HG03558 (cell line): ENCODE measurements around the gene MAPKAP1.

Experiments
- ATAC-seq: cut with Tn5 transposase; IDR thresholded peaks from one replicate; pipeline ENCODE4 v1.9.1; 2021; ENCODE audit warnings: moderate number of reproducible peaks; ENCODE audit not compliant: unreplicated experiment; ENCODE audit errors: extremely low read depth

Gene MAPKAP1

DNA sequence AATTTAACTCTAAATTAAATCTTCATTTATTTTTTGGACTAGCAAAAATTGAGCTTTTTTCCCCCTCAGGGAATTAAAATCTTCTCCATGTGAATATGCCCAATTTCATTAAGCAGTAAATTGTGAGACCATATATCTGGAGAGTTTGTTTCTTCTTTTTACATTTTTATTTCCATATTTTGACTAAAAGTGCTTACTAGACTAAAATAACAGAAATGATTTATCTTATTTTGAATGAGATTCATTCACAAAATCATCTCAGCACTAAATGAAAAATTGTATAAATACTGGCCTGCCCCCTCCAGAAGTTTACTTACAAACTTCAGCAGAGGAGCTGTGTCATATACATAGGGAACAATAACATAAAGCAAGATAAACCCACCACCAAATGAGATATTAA is 26.6 kb downstream of the MAPKAP1 start:
- no peak for ATAC-seq

- ATAC-seq: no peak
Observed at GRCh38 chr9:125679597-125680189, 27.3 kb downstream of the MAPKAP1 start.

DNA sequence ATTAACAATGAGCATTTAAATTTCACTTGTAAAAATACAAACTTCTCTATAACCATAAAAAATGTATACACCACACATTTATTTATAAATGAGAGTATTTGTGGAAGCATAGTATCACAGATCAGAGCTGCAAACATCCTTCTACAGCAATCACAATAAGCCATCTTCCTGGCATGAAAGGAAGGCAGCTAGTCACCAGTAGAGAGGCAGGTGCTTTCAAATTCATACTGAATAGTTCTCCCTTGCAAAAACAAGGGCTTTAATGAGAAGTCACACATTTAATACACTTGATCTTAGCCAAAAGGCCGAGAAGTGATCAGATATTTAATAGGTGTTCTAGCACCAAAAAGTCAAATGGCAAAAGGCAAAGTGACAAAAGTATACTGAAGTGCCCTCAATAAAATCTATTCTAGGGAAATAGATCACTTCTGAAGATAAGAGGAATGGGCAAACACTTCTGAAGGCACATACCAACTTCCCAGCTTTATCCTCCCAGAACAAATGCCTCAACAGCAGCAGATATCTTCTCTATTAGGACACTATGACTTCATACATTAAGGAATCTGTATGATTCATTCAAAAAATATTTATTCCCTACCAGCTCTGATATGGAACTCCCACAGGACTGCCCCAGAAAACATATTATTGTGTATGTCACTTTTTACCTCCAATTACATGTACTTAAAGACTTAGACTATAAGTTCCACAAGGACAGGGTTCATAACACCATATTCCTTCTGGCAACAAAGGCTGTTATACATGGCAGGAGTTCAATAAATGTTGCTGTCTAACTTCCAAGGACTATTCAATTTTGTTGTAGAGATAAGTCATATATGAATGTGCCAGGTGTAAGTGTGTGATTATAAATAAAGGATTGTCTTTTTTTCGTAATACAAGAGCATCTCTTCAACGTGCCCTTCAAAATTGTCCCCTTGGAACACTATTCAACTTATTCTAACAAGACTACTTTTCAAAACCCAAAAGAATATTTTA is 31.7 kb downstream of the MAPKAP1 start:
- ATAC-seq: no peak

GRCh38 chr9:125672876-125673275 is 34.1 kb downstream of the MAPKAP1 start:
- no peak for ATAC-seq

DNA sequence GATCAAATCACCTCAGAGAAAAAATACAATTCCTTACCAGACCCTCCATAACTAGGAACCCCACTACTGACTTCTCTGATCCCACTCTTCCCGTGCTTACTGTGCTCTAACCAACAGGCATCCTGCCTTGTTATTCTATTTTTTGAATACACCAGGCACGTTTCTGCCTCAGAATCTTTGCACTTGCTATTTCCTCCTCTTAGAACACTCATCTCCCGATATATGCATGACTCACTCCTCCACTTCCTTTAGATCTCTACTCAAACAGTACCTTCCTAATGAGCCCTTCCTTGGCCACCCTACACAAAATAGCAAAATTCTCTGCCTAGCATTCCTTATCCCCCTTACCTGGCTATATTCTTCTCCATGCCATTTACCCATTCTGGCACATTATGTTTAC is 43.9 kb downstream of the MAPKAP1 start:
- ATAC-seq: no peak

DNA sequence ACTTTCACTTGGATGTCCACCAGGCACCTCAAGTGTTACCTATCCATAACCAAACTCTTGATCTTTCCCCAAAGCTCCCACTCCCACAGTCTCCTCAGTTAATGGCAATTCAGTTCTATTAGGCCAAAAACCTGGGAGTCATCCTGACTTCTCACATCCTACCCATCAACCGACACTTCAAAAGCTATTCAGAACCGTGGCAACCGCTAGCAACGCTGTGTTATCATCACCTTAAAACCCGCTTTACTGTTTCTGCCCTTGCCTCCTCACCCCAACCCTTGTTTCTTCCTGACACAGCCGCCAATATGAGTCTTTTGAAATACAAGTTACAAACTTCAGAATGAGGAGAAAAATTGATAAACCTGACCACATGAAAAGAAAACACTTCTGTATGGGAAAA is 46.5 kb downstream of the MAPKAP1 start:
- ATAC-seq: no peak

GRCh38 chr9:125659954-125660353 is 47.1 kb downstream of the MAPKAP1 start:
- ATAC-seq: no peak

GRCh38 chr9:125659201-125659840 is 47.7 kb downstream of the MAPKAP1 start:
- ATAC-seq: no peak

GRCh38 chr9:125656560-125656959 is 50.4 kb downstream of the MAPKAP1 start:
- no peak for ATAC-seq

DNA sequence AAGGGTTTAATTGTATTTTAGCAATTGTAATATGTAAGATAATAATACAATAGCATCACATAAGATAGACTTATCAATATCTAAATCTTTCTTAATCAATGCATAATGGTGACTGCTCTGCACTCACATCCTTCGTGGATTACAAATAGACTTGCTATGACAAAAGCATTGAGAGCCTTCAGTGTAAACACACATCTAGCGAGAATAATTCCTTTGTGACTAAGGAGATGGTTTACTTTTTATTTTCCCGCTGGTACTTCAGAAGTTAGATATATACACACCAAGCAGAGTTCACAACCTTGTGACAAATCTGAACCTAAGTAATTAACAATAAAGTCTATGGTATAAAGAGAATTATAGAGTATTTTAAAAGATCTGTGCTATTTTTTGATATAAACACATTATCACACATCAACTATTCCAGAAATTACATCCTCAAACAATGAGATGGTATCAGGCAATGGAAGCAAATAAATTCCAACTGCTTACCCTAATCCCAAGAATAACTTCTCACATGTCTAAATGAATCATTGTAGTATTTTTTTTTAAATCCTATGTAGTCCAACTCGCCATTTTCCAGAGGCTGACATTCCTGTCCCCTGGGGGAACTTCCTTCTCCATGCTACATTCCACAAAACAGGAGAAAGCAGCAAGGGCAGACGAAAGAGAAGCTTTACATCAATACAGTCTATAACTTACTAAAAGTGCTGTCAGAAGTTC is 51.2 kb downstream of the MAPKAP1 start:
- ATAC-seq: no peak

GRCh38 chr9:125655066-125655633 is 51.9 kb downstream of the MAPKAP1 start:
- ATAC-seq: no peak

DNA sequence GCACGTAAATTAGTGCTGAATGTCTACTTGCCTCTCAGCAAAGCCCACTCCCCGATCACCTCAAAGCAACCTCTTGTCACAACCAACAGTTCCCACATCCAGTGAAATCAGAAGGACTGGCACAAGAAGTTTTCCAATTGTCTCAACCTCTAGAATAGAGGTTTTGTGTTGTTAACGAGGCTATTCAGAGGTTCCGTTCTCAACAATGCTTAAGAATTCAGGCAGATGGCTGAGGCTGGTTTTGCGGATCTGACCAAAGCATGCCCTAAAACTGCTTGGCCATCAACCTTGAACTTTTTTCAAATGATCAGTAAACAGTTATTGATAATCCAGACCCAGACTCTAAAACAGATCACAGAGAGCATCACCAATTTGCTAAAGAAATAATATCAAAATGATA is 52.9 kb downstream of the MAPKAP1 start:
- ATAC-seq: no peak

DNA sequence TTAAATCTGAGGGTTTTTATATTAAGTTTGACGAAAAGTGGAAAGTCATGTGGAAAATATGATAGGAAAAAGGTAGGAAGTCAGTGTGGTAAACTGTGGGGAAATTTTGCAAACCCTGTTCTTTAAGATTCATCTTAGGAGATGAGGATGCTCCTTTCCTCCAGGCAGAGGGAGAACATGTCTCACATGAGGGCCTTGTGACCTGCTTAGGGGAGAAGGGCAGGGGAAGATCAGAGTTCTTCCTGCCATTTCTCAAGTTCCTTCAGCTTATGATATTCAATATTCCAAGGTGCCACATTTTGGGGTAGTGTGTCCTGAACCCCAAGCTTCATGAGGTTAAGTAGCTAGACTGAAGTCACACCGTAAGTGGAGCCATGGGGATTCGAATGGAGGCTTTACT is 53.7 kb downstream of the MAPKAP1 start:
- no peak for ATAC-seq

DNA sequence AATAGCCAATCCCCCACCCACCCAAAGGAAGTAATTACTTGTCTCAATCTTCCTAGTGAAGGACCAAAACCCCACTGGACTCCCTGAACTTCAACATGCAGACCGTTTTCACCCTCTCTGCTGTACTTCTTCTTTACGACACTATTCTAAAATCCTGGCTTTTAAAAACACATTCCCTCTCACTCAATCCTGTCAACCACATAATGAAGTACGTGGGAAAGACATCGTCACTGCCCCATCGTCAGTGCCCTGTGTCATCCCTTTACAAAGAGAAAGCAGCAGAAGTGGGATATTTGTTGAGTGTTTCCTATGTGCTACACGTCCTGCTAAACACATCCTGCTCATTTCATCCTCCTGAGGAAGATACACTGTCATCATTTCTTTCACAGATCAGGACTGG is 54.2 kb downstream of the MAPKAP1 start:
- no peak for ATAC-seq

DNA sequence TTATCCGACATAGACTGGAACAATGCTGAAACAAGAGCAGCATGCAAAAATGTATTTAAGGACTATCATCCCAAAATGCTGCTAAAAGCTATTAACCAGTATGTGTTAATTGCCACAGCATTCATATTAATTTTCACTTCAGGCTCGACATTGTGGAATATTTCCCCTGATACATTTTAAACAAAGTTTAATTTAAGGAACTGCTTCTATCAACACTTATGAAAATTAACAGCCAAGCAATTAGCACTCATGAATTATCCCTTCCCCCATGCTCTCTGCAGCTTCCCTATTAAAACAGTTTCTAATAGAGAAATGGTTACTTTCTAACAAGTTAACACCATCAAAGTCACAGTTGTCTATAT is 54.8 kb downstream of the MAPKAP1 start:
- no peak for ATAC-seq

- ATAC-seq: no peak
Observed at GRCh38 chr9:125651576-125652232, 55.3 kb downstream of the MAPKAP1 start.

GRCh38 chr9:125650271-125650737 is 56.7 kb downstream of the MAPKAP1 start:
- peak; percentile 60 for ATAC-seq

- ATAC-seq: no peak
Observed at GRCh38 chr9:125649826-125650225, 57.2 kb downstream of the MAPKAP1 start.

GRCh38 chr9:125649315-125649714 is 57.7 kb downstream of the MAPKAP1 start:
- ATAC-seq: no peak

DNA sequence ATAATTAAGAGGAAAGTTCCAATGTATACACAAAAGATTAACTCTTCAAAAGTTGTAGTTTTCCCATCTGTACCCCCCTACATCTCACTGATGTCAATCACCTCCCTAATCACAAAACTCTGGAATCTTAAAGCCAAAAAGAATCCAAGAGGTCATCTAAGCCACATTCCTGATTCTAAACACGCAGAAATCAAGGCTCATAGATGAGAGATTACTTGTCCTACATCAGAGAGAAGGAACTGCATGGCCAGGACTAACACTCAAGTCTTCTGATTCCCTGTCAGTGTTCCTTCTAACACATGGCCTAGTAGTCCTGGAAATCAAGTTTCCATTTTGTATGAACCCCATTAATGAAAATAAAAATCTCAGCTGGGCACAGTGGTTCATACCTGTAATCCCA is 58.7 kb downstream of the MAPKAP1 start:
- no peak for ATAC-seq
